Measurements from ENCODE around the gene TFEB. TPM values are rescaled to one million over a fixed set of nuclear protein-coding genes. Genes with fewer than 3 reads are reported as not detected.

The TFEB gene
- polyA plus RNA-seq, 1 donor (not counting 4 experiments of a cell fraction or from before 2014, with no cell fraction given) = 4.3 TPM

DNA sequence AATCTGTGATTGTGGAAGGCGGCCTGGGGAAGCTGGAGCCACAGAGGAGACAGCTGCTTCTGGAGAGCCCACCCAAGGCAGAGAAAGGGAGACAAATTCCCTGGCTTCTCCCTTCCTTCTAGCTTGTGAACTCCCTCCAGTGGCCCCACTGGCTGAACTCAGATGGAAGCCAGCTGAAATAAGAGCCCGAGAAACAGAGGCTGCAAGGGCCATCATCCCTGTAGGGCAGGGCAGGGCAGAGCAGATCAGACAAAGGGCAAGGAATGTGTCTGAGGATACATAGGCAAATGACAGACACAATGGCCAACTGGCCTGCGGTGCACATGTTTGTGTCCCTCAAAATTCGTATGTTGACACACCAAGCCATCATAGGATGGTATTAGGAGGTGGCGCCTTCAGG is 71.8 kb downstream of the TFEB start:
- Histone ChIP-seq H3K4me1 (ENCODE audit: control insufficient read depth, extremely low read depth, insufficient read depth, low read length) (no peaks in the 10 kb centered on the region), H2AFZ (ENCODE audit: control insufficient read depth, low read length) (no peak overlapping the region), H3K9me3 (ENCODE audit: control insufficient read depth, low read depth, low read length) (no peaks in the 10 kb centered on the region), H3K27me3 (ENCODE audit: control insufficient read depth, extremely low read depth, insufficient read depth, low read length) (peaks cover 44% of the 10 kb centered on the region), H4K20me1 (ENCODE audit: control insufficient read depth, extremely low read depth, insufficient read depth, low read length) (no peaks in the 10 kb centered on the region), H3K36me3 (ENCODE audit: control insufficient read depth in 2 of 2, extremely low read depth in 1 of 2, insufficient read depth in 2 of 2, low read length in 2 of 2) (no peaks in the 10 kb centered on the region), H3K4me2 (ENCODE audit: control insufficient read depth, extremely low read depth, insufficient read depth, low read depth, low read length) (no peak overlapping the region), H3K9me1 (ENCODE audit: control insufficient read depth, extremely low read depth, insufficient read depth, low read length) (no peaks in the 10 kb centered on the region), H3K4me3 (ENCODE audit: control insufficient read depth in 2 of 3, extremely low read depth in 1 of 3, insufficient read depth in 2 of 3, low read depth in 1 of 3, low read length in 3 of 3) (no peak overlapping the region), H3K9ac (ENCODE audit: control insufficient read depth, extremely low read depth, insufficient read depth, low read length) (no peak overlapping the region), H3K79me2 (ENCODE audit: control insufficient read depth, insufficient read depth, low read length) (no peaks in the 10 kb centered on the region), H3K27ac (ENCODE audit: control insufficient read depth, insufficient read depth, low read length) (no peak overlapping the region)
- TF ChIP-seq, protein P1, sequence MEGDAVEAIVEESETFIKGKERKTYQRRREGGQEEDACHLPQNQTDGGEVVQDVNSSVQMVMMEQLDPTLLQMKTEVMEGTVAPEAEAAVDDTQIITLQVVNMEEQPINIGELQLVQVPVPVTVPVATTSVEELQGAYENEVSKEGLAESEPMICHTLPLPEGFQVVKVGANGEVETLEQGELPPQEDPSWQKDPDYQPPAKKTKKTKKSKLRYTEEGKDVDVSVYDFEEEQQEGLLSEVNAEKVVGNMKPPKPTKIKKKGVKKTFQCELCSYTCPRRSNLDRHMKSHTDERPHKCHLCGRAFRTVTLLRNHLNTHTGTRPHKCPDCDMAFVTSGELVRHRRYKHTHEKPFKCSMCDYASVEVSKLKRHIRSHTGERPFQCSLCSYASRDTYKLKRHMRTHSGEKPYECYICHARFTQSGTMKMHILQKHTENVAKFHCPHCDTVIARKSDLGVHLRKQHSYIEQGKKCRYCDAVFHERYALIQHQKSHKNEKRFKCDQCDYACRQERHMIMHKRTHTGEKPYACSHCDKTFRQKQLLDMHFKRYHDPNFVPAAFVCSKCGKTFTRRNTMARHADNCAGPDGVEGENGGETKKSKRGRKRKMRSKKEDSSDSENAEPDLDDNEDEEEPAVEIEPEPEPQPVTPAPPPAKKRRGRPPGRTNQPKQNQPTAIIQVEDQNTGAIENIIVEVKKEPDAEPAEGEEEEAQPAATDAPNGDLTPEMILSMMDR (optimal IDR thresholded peaks at IDR 0.05 in 1 of 3, IDR thresholded peaks at IDR 0.05 in 1 of 3, conservative IDR thresholded peaks at IDR 0.05 in 1 of 3; ENCODE audit: extremely low read depth in 1 of 3, insufficient read depth in 2 of 3, low read length in 3 of 3) = no peak
- no peak for TF ChIP-seq EZH2 (IDR thresholded peaks at IDR 0.05; ENCODE audit: low read length)
- dilution Hi-C loops (cut with MboI; ENCODE audit: extremely low pct_ligation_motif_present, low sequenced_read_pairs) = no loop called here
- FAIRE-seq = no peak
- DNase-seq (ENCODE audit: low read depth, low spot score) = no peak

DNA sequence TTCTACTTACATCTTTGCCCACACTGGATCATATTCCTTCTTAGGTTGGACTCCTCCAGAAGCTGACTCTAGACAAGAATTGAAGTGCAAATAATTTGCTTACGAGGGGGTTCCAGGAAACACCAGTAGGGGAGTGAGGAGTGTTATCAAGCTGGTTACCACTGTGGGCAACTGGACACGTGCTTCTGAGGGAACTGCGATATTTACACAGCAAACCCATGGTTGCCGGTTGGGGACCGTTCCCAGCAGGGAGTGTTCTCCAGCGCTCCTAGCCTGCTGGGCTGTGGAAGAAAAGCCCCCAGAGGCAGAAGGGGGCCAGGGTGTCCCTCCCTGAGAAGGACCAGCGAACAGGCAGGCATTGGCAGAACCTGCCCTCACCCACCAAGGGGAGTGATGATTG is 75.5 kb downstream of the TFEB start:
- no peak for FAIRE-seq
- no peak for DNase-seq (ENCODE audit: low read depth, low spot score)

More for the DNA sequence above, 75.5 kb downstream of the TFEB start:
- Histone ChIP-seq H4K20me1 (ENCODE audit: control insufficient read depth, extremely low read depth, insufficient read depth, low read length) (no peaks in the 10 kb centered on the region), H3K79me2 (ENCODE audit: control insufficient read depth, insufficient read depth, low read length) (no peaks in the 10 kb centered on the region), H3K4me1 (ENCODE audit: control insufficient read depth, extremely low read depth, insufficient read depth, low read length) (no peaks in the 10 kb centered on the region), H3K9me3 (ENCODE audit: control insufficient read depth, low read depth, low read length) (no peaks in the 10 kb centered on the region), H2AFZ (ENCODE audit: control insufficient read depth, low read length) (no peak overlapping the region), H3K4me2 (ENCODE audit: control insufficient read depth, extremely low read depth, insufficient read depth, low read depth, low read length) (no peak overlapping the region), H3K9ac (ENCODE audit: control insufficient read depth, extremely low read depth, insufficient read depth, low read length) (no peak overlapping the region), H3K27ac (ENCODE audit: control insufficient read depth, insufficient read depth, low read length) (no peak overlapping the region), H3K27me3 (ENCODE audit: control insufficient read depth, extremely low read depth, insufficient read depth, low read length) (peaks cover 55% of the 10 kb centered on the region), H3K9me1 (ENCODE audit: control insufficient read depth, extremely low read depth, insufficient read depth, low read length) (no peaks in the 10 kb centered on the region), H3K36me3 (ENCODE audit: control insufficient read depth in 2 of 2, extremely low read depth in 1 of 2, insufficient read depth in 2 of 2, low read length in 2 of 2) (no peaks in the 10 kb centered on the region), H3K4me3 (ENCODE audit: control insufficient read depth in 2 of 3, extremely low read depth in 1 of 3, insufficient read depth in 2 of 3, low read depth in 1 of 3, low read length in 3 of 3) (no peak overlapping the region)
- dilution Hi-C loops (cut with MboI; ENCODE audit: extremely low pct_ligation_motif_present, low sequenced_read_pairs) = no loop called here
- TF ChIP-seq EZH2 (IDR thresholded peaks at IDR 0.05; ENCODE audit: low read length) = no peak
- TF ChIP-seq, protein P1 (optimal IDR thresholded peaks at IDR 0.05 in 1 of 3, IDR thresholded peaks at IDR 0.05 in 1 of 3, conservative IDR thresholded peaks at IDR 0.05 in 1 of 3; ENCODE audit: extremely low read depth in 1 of 3, insufficient read depth in 2 of 3, low read length in 3 of 3) = no peak
